ENCODE data around the gene GON7. TPM values are rescaled to one million over a fixed set of nuclear protein-coding genes. Genes with fewer than 3 reads are reported as not detected.

GON7 gene
- total RNA-seq, 1 donor from 2014 or later: 6.5 TPM

DNA sequence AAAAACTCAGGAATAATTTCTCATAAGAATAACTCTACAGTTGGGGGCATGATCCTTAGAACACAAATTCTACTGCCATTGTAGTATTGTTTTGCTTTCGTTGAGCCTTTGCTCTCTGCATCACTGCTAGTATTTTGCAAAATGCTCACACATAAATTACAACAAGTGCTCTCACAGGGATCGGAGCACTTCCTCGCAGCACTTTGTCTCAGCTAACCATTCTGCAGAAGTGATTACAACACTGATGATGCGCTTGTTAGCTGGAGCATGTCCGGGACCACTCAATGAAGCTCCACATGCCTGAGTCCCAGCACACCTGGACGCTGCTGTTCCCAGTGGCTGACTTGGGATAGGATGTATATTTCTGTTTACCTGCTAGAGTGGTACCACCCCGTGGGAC lies 53.7 kb downstream of the GON7 start:
- no peak overlapping the region for H3K27ac Mint-ChIP-seq (ENCODE audit: unreplicated experiment)
- peaks cover 2% of the 10 kb centered on the region for H3K4me1 Mint-ChIP-seq (ENCODE audit: low read depth, unreplicated experiment)
- no peak overlapping the region for H3K4me3 Mint-ChIP-seq (ENCODE audit: unreplicated experiment)
- H3K27me3 Mint-ChIP-seq (ENCODE audit: unreplicated experiment): peaks cover 1% of the 10 kb centered on the region
- no peak for DNase-seq
- peaks cover 2% of the 10 kb centered on the region for H3K9me3 Mint-ChIP-seq (ENCODE audit: unreplicated experiment)
- TF ChIP-seq, protein P1, sequence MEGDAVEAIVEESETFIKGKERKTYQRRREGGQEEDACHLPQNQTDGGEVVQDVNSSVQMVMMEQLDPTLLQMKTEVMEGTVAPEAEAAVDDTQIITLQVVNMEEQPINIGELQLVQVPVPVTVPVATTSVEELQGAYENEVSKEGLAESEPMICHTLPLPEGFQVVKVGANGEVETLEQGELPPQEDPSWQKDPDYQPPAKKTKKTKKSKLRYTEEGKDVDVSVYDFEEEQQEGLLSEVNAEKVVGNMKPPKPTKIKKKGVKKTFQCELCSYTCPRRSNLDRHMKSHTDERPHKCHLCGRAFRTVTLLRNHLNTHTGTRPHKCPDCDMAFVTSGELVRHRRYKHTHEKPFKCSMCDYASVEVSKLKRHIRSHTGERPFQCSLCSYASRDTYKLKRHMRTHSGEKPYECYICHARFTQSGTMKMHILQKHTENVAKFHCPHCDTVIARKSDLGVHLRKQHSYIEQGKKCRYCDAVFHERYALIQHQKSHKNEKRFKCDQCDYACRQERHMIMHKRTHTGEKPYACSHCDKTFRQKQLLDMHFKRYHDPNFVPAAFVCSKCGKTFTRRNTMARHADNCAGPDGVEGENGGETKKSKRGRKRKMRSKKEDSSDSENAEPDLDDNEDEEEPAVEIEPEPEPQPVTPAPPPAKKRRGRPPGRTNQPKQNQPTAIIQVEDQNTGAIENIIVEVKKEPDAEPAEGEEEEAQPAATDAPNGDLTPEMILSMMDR (IDR thresholded peaks at IDR 0.05; ENCODE audit: partially characterized antibody, unreplicated experiment): no peak
- no peaks in the 10 kb centered on the region for H3K36me3 Mint-ChIP-seq (ENCODE audit: unreplicated experiment)

Other genes with a start within 250 kb of the GON7 start
- 132 TPM for gene ITPK1, start 91.1 kb downstream of the GON7 start, total RNA-seq (ENCODE audit: unreplicated experiment)
- gene MOAP1, start 22.2 kb downstream of the GON7 start, total RNA-seq (ENCODE audit: unreplicated experiment): 60.4 TPM
- 15.9 TPM for gene LYSET, start 21.7 kb downstream of the GON7 start, total RNA-seq (ENCODE audit: unreplicated experiment)
- gene UBR7, start 191 bp upstream of the GON7 start, total RNA-seq (ENCODE audit: unreplicated experiment): 17.4 TPM
- 41.1 TPM for gene BTBD7, start 126.0 kb upstream of the GON7 start, total RNA-seq (ENCODE audit: unreplicated experiment)
- not detected for gene COX8C, start 140.1 kb upstream of the GON7 start, total RNA-seq (ENCODE audit: unreplicated experiment)
- gene UNC79, start 223.9 kb upstream of the GON7 start, total RNA-seq (ENCODE audit: unreplicated experiment): 29.5 TPM